Glutamatergic neuron (in vitro differentiated cells): ENCODE results near the gene SMARCAL1. TPM values are rescaled to one million over a fixed set of nuclear protein-coding genes. Genes with fewer than 3 reads are reported as not detected.

Experiments
- DNase-seq: peaks from one replicate; pipeline ENCODE4 v3.0.0; 2022
- H3K27ac Mint-ChIP-seq: one replicate; pipeline ENCODE4 v1.8.0; 2020; ENCODE audit warnings: mild to moderate bottlenecking, mixed read lengths, inconsistent platforms; ENCODE audit not compliant: unreplicated experiment
- H3K27me3 Mint-ChIP-seq: one replicate; pipeline ENCODE4 v1.8.0; 2020; ENCODE audit warnings: mild to moderate bottlenecking, moderate library complexity, mixed read lengths, inconsistent platforms; ENCODE audit not compliant: unreplicated experiment
- H3K36me3 Mint-ChIP-seq: one replicate; pipeline ENCODE4 v1.8.0; 2020; ENCODE audit warnings: mild to moderate bottlenecking, mixed read lengths, inconsistent platforms; ENCODE audit not compliant: unreplicated experiment
- H3K4me1 Mint-ChIP-seq: one replicate; pipeline ENCODE4 v1.8.0; 2020; ENCODE audit warnings: mild to moderate bottlenecking, low read depth, mixed read lengths, inconsistent platforms; ENCODE audit not compliant: unreplicated experiment
- H3K4me3 Mint-ChIP-seq: one replicate; pipeline ENCODE4 v1.8.0; 2020; ENCODE audit warnings: mild to moderate bottlenecking, mixed read lengths, inconsistent platforms; ENCODE audit not compliant: unreplicated experiment
- H3K9me3 Mint-ChIP-seq: one replicate; pipeline ENCODE4 v1.8.0; 2020; ENCODE audit warnings: mild to moderate bottlenecking, moderate library complexity, mixed read lengths, inconsistent platforms; ENCODE audit not compliant: unreplicated experiment
- CTCF ChIP-seq: fragments of 200-600 bp; sonication (generic); IDR thresholded peaks from one replicate; pipeline ENCODE4 v1.5.0; 2021; ENCODE audit not compliant: partially characterized antibody, unreplicated experiment
- total RNA-seq: library from RNA; stranded (reverse); fragmentation: NEBNext Ultra II Directional; extraction: Animal tissue kit (Norgen Biotek cat#: 25700); gene quantifications from one replicate; pipeline ENCODE4 v1.2.1, GENCODE V29; 2021; ENCODE audit not compliant: unreplicated experiment

SMARCAL1 gene
- total RNA-seq, 1 donor from 2014 or later = 36.6 TPM

- no peak for TF ChIP-seq CTCF
- Mint-ChIP-seq H3K4me1 (no peaks in the 10 kb centered on the region), H3K27ac (no peak overlapping the region), H3K27me3 (no peaks in the 10 kb centered on the region), H3K4me3 (no peak overlapping the region), H3K9me3 (peaks cover 3% of the 10 kb centered on the region), H3K36me3 (no peaks in the 10 kb centered on the region)
- DNase-seq = no peak
Observed at GRCh38 chr2:216478151-216478550, 65.9 kb downstream of the SMARCAL1 start.

GRCh38 chr2:216478791-216479190 lies 66.5 kb downstream of the SMARCAL1 start:
- TF ChIP-seq CTCF = no peak
- peaks cover 3% of the 10 kb centered on the region for H3K9me3 Mint-ChIP-seq
- H3K27me3 Mint-ChIP-seq = no peaks in the 10 kb centered on the region
- no peak overlapping the region for H3K27ac Mint-ChIP-seq
- no peak for DNase-seq
- no peaks in the 10 kb centered on the region for H3K4me1 Mint-ChIP-seq
- H3K36me3 Mint-ChIP-seq = no peaks in the 10 kb centered on the region
- H3K4me3 Mint-ChIP-seq = no peak overlapping the region

GRCh38 chr2:216480221-216480620 lies 67.9 kb downstream of the SMARCAL1 start:
- no peak for TF ChIP-seq CTCF
- peaks cover 3% of the 10 kb centered on the region for H3K9me3 Mint-ChIP-seq
- no peak for DNase-seq
- no peaks in the 10 kb centered on the region for H3K4me1 Mint-ChIP-seq
- no peak overlapping the region for H3K4me3 Mint-ChIP-seq
- no peaks in the 10 kb centered on the region for H3K36me3 Mint-ChIP-seq
- H3K27ac Mint-ChIP-seq = no peak overlapping the region
- no peaks in the 10 kb centered on the region for H3K27me3 Mint-ChIP-seq

GRCh38 chr2:216482640-216483039 lies 70.4 kb downstream of the SMARCAL1 start:
- no peak overlapping the region for H3K4me3 Mint-ChIP-seq
- no peak overlapping the region for H3K27ac Mint-ChIP-seq
- TF ChIP-seq CTCF = no peak
- H3K36me3 Mint-ChIP-seq = no peaks in the 10 kb centered on the region
- no peaks in the 10 kb centered on the region for H3K4me1 Mint-ChIP-seq
- no peaks in the 10 kb centered on the region for H3K27me3 Mint-ChIP-seq
- DNase-seq = no peak
- H3K9me3 Mint-ChIP-seq = peaks cover 3% of the 10 kb centered on the region

- H3K27me3 Mint-ChIP-seq = no peaks in the 10 kb centered on the region
- DNase-seq = no peak
- no peak for TF ChIP-seq CTCF
- H3K27ac Mint-ChIP-seq = no peak overlapping the region
- H3K36me3 Mint-ChIP-seq = no peaks in the 10 kb centered on the region
- H3K4me3 Mint-ChIP-seq = no peak overlapping the region
- H3K4me1 Mint-ChIP-seq = no peaks in the 10 kb centered on the region
- H3K9me3 Mint-ChIP-seq = peaks cover 3% of the 10 kb centered on the region
Observed at GRCh38 chr2:216485237-216485636, 73.0 kb downstream of the SMARCAL1 start.
